HUES6 (cell line): ENCODE measurements around the gene GNG12.
"Not testable (repeated sequence)": the region's sequence is repeated elsewhere in the genome, so short reads cannot be mapped to it uniquely, and the experiment has no call there.

Experiments used
- H3K27ac ChIP-seq: 2 replicates; pipeline ENCODE4 v1.7.0; 2013; ENCODE audit warnings: low read depth, mild to moderate bottlenecking, low read length, inconsistent platforms
- H3K27me3 ChIP-seq: 2 replicates; pipeline ENCODE4 v1.6.1; 2013; ENCODE audit warnings: low read length; ENCODE audit not compliant: control insufficient read depth, insufficient read depth
- H3K36me3 ChIP-seq: 2 replicates; pipeline ENCODE4 v1.6.1; 2013; ENCODE audit warnings: low read length; ENCODE audit not compliant: control insufficient read depth, insufficient read depth
- H3K4me1 ChIP-seq: 2 replicates; pipeline ENCODE4 v1.6.1; 2013; ENCODE audit warnings: low read length; ENCODE audit not compliant: control insufficient read depth, insufficient read depth
- H3K4me3 ChIP-seq: 2 replicates; pipeline ENCODE4 v1.5.1; 2013; ENCODE audit warnings: low read depth, low read length
- H3K9ac ChIP-seq: one replicate; pipeline ENCODE4 v1.6.1; 2013; ENCODE audit warnings: mild to moderate bottlenecking, low read length
- H3K9me3 ChIP-seq: 2 replicates; pipeline ENCODE4 v1.6.1; 2013; ENCODE audit warnings: low read depth, low read length; ENCODE audit not compliant: control insufficient read depth, insufficient read depth

The GNG12 gene

GRCh38 chr1:67668660-67669059 lies 164.6 kb downstream of the GNG12 start:
- no peak overlapping the region for H3K9ac ChIP-seq
- no peaks in the 10 kb centered on the region for H3K9me3 ChIP-seq
- H3K4me3 ChIP-seq = no peak overlapping the region
- no peak overlapping the region for H3K27ac ChIP-seq
- H3K27me3 ChIP-seq = no peaks in the 10 kb centered on the region
- no peaks in the 10 kb centered on the region for H3K4me1 ChIP-seq
- no peaks in the 10 kb centered on the region for H3K36me3 ChIP-seq

GRCh38 chr1:67666636-67667035 lies 166.6 kb downstream of the GNG12 start:
- no peak overlapping the region for H3K9ac ChIP-seq
- no peaks in the 10 kb centered on the region for H3K36me3 ChIP-seq
- no peaks in the 10 kb centered on the region for H3K4me1 ChIP-seq
- H3K9me3 ChIP-seq = no peaks in the 10 kb centered on the region
- no peak overlapping the region for H3K4me3 ChIP-seq
- H3K27ac ChIP-seq = no peak overlapping the region
- no peaks in the 10 kb centered on the region for H3K27me3 ChIP-seq

- not testable (repeated sequence) for H3K9ac ChIP-seq, H3K4me3 ChIP-seq, H3K4me1 ChIP-seq, H3K9me3 ChIP-seq, H3K27ac ChIP-seq, H3K36me3 ChIP-seq, H3K27me3 ChIP-seq
These were observed 168.0 kb downstream of the GNG12 start for GRCh38 chr1:67665307-67665706.

GRCh38 chr1:67664048-67664447 lies 169.2 kb downstream of the GNG12 start:
- no peak overlapping the region for H3K27ac ChIP-seq
- no peaks in the 10 kb centered on the region for H3K4me1 ChIP-seq
- no peaks in the 10 kb centered on the region; the same call in 1 of the 2 replicates for H3K27me3 ChIP-seq
- H3K36me3 ChIP-seq = no peaks in the 10 kb centered on the region
- H3K9ac ChIP-seq = no peak overlapping the region
- no peaks in the 10 kb centered on the region for H3K9me3 ChIP-seq
- no peak overlapping the region for H3K4me3 ChIP-seq

GRCh38 chr1:67662884-67663283 lies 170.4 kb downstream of the GNG12 start:
- Histone ChIP-seq H3K9ac (no peak overlapping the region), H3K36me3 (no peaks in the 10 kb centered on the region), H3K27me3 (no peaks in the 10 kb centered on the region; the same call in 1 of the 2 replicates), H3K27ac (no peak overlapping the region), H3K9me3 (no peaks in the 10 kb centered on the region), H3K4me3 (no peak overlapping the region), H3K4me1 (no peaks in the 10 kb centered on the region)

GRCh38 chr1:67659229-67659628 lies 174.0 kb downstream of the GNG12 start:
- no peaks in the 10 kb centered on the region for H3K36me3 ChIP-seq
- no peaks in the 10 kb centered on the region for H3K4me1 ChIP-seq
- H3K27ac ChIP-seq = no peak overlapping the region
- no peak overlapping the region for H3K4me3 ChIP-seq
- no peak overlapping the region for H3K9ac ChIP-seq
- no peaks in the 10 kb centered on the region; the same call in 1 of the 2 replicates for H3K27me3 ChIP-seq
- no peaks in the 10 kb centered on the region for H3K9me3 ChIP-seq

- H3K4me3 ChIP-seq, H3K9ac ChIP-seq, H3K4me1 ChIP-seq, H3K27me3 ChIP-seq, H3K36me3 ChIP-seq, H3K27ac ChIP-seq, H3K9me3 ChIP-seq: not testable (repeated sequence)
These were observed 176.1 kb downstream of the GNG12 start for GRCh38 chr1:67657152-67657551.

GRCh38 chr1:67655581-67655980 lies 177.7 kb downstream of the GNG12 start:
- H3K9me3 ChIP-seq = no peaks in the 10 kb centered on the region
- no peaks in the 10 kb centered on the region; the same call in 1 of the 2 replicates for H3K4me1 ChIP-seq
- H3K9ac ChIP-seq = no peak overlapping the region
- no peak overlapping the region for H3K27ac ChIP-seq
- H3K36me3 ChIP-seq = no peaks in the 10 kb centered on the region
- H3K27me3 ChIP-seq = no peaks in the 10 kb centered on the region
- H3K4me3 ChIP-seq = no peak overlapping the region

- no peaks in the 10 kb centered on the region for H3K36me3 ChIP-seq
- no peaks in the 10 kb centered on the region; the same call in 1 of the 2 replicates for H3K4me1 ChIP-seq
- H3K27ac ChIP-seq = no peak overlapping the region
- H3K27me3 ChIP-seq = no peaks in the 10 kb centered on the region
- no peaks in the 10 kb centered on the region for H3K9me3 ChIP-seq
- no peak overlapping the region for H3K9ac ChIP-seq
- H3K4me3 ChIP-seq = no peak overlapping the region
These were observed 180.0 kb downstream of the GNG12 start for GRCh38 chr1:67653304-67653703.

- Histone ChIP-seq H3K4me1 (no peaks in the 10 kb centered on the region; the same call in 1 of the 2 replicates), H3K9me3 (no peaks in the 10 kb centered on the region), H3K27ac (no peak overlapping the region), H3K27me3 (no peaks in the 10 kb centered on the region), H3K4me3 (no peak overlapping the region), H3K9ac (no peak overlapping the region), H3K36me3 (no peaks in the 10 kb centered on the region)
These were observed 180.5 kb downstream of the GNG12 start for GRCh38 chr1:67652800-67653199.
